H1 (cell line): ENCODE measurements around the gene ELOVL4. TPM values are rescaled to one million over a fixed set of nuclear protein-coding genes. Genes with fewer than 3 reads are reported as not detected.

Experiments
- CBX8 ChIP-seq: fragments of 300-800, 300-1000 bp; sonication (generic); IDR thresholded peaks from 2 replicates; pipeline ENCODE4 v1.7.1; 2016; ENCODE audit warnings: low read depth, low read length, borderline replicate concordance
- CTBP2 ChIP-seq: IDR thresholded peaks from 2 replicates; pipeline ENCODE4 v1.7.0; 2011; ENCODE audit warnings: borderline replicate concordance, mild to moderate bottlenecking, moderate library complexity, mixed read lengths, low read length; ENCODE audit not compliant: insufficient read depth, insufficient read length
- GABPA ChIP-seq: IDR thresholded peaks from 2 replicates; pipeline ENCODE4 v1.6.1; 2011; ENCODE audit warnings: mild to moderate bottlenecking, low read length, moderate library complexity, borderline replicate concordance; ENCODE audit not compliant: insufficient read depth
- JUND ChIP-seq: IDR thresholded peaks from 2 replicates; pipeline ENCODE4 v1.6.1; 2011; ENCODE audit warnings: mild to moderate bottlenecking, improper control_type of control experiment, low read length
- NRF1 ChIP-seq: IDR thresholded peaks from 2 replicates; pipeline ENCODE4 v1.6.1; 2011; ENCODE audit warnings: mild to moderate bottlenecking, low read depth, low read length, improper control_type of control experiment
- POLR2A ChIP-seq, 2 experiments: IDR thresholded peaks; 1 replicate in 1 of 2; 2 replicates in 1 of 2; pipeline ENCODE4 v1.6.1; 2011; ENCODE audit warnings: low read depth in 2 of 2, low read length in 2 of 2, mild to moderate bottlenecking in 2 of 2; ENCODE audit errors: control extremely low read depth in 1 of 2
- SIRT6 ChIP-seq: IDR thresholded peaks from one replicate; pipeline ENCODE4 v1.7.1; 2012; ENCODE audit warnings: low read length, inconsistent platforms
- polyA plus RNA-seq, 7 experiments: library from polyadenylated mRNA; depleted of rRNA in 3 of 7; stranded (reverse) in 5 of 7; unstranded in 2 of 7; fragments of >200 nt in 5 of 7; fragments of 200-250 nt in 2 of 7; gene quantifications; 1 replicate in 5 of 7; 2 replicates in 1 of 7; 4 replicates in 1 of 7; pipeline versions ENCODE4 v1.2.1 to v1.2.3, GENCODE V29; 2011 to 2013; ENCODE audit warnings: missing spikeins in 2 of 7, mixed read lengths in 2 of 7
- total RNA-seq: library from RNA; stranded (reverse); fragmentation: NEBNext Ultra II Directional; extraction: Animal tissue kit (Norgen Biotek cat#: 25700); gene quantifications from 2 replicates; pipeline ENCODE4 v1.2.1, GENCODE V29; 2021
- TF ChIP-seq, protein P1 (sequence below): IDR thresholded peaks from 2 replicates; pipeline ENCODE4 v1.6.1; 2011; ENCODE audit warnings: low read length, improper control_type of control experiment

Gene ELOVL4
- total and polyA plus RNA-seq, 2 of the 8 experiments (the other 6 are each of a cell fraction or from before 2014, with no cell fraction given) = 2.0 to 15.0 TPM

DNA sequence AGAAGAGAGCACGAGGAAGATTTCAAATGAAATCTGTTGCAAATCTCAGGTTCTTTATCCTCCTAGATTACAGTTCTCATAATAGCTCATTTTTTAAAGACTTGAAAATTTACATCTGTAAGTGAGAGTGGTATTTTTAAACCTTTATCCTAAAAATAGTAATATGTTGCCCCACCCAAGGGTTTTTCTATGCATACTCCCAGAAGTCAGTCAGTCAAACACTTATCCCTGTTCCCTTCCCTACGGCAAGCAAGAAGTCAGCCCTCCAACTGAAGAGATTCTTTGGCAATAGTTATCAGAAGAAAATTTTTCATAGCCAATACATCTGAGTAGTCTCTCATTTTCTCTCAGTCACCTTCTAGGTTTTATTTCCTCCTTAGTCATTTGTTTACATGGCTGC is 24.1 kb downstream of the ELOVL4 start (continued):
- TF ChIP-seq CBX8 (no peak), SIRT6 (no peak), POLR2A (IDR thresholded peaks at IDR 0.05; ENCODE audit: control extremely low read depth in 1 of 2, low read depth in 2 of 2, low read length in 2 of 2) (no peak), CTBP2 (no peak), GABPA (no peak), NRF1 (no peak), JUND (no peak)
- TF ChIP-seq, protein P1, sequence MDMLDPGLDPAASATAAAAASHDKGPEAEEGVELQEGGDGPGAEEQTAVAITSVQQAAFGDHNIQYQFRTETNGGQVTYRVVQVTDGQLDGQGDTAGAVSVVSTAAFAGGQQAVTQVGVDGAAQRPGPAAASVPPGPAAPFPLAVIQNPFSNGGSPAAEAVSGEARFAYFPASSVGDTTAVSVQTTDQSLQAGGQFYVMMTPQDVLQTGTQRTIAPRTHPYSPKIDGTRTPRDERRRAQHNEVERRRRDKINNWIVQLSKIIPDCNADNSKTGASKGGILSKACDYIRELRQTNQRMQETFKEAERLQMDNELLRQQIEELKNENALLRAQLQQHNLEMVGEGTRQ = no peak
- TF ChIP-seq, all 59 proteins: peak for 0
